Activated CD4-positive, alpha-beta T cell treated with anti-CD3 and anti-CD28 coated beads for 36 hours (primary cell): ENCODE results near the gene CCND1. TPM values are rescaled to one million over a fixed set of nuclear protein-coding genes. Genes with fewer than 3 reads are reported as not detected.

Experiments
- ATAC-seq: fragments of 200-7000 bp; cut with Tn5 transposase; one replicate; pipeline ENCODE4 v1.10.0; 2021; ENCODE audit warnings: mild to moderate bottlenecking, moderate library complexity
- CTCF ChIA-PET: fragments of 350-600 bp; sonication (Branson Sonifier 250); formaldehyde crosslinking; loops from one replicate; lab custom pipeline; 2021; ENCODE audit warnings: antibody characterized with exemption; lab: Charles Lee
- POLR2A ChIA-PET: fragments of 350-600 bp; sonication (Branson Sonifier 250); formaldehyde crosslinking; loops from one replicate; lab custom pipeline; 2021; ENCODE audit warnings: antibody characterized with exemption, inconsistent platforms; lab: Charles Lee
- DNase-seq: peaks from one replicate; pipeline ENCODE4 v3.0.0-alpha.2; 2020
- H3K27ac Mint-ChIP-seq: one replicate; pipeline ENCODE4 v1.8.0; 2021; ENCODE audit warnings: mixed read lengths
- H3K27me3 Mint-ChIP-seq: one replicate; pipeline ENCODE4 v1.8.0; 2021; ENCODE audit warnings: mixed read lengths
- H3K36me3 Mint-ChIP-seq: one replicate; pipeline ENCODE4 v1.8.0; 2021; ENCODE audit warnings: low read depth, mixed read lengths
- H3K4me1 Mint-ChIP-seq: one replicate; pipeline ENCODE4 v1.8.0; 2021; ENCODE audit warnings: mixed read lengths
- H3K4me3 Mint-ChIP-seq: one replicate; pipeline ENCODE4 v1.8.0; 2021; ENCODE audit warnings: mild to moderate bottlenecking, moderate library complexity, mixed read lengths
- H3K9me3 Mint-ChIP-seq: one replicate; pipeline ENCODE4 v1.8.0; 2021; ENCODE audit warnings: low read depth, mixed read lengths
- intact Hi-C, 2 experiments: fragments of 100-400 bp; cut with DNase I in 1 of 2; cut with micrococcal nuclease in 1 of 2; formaldehyde crosslinking; loops; one replicate each; pipeline versions ENCODE4 v1.14.2 to v1.15.1; 2022 to 2024; cut with DNase I, micrococcal nuclease
- total RNA-seq, 2 experiments: library from RNA; stranded (reverse); gene quantifications; one replicate each; pipeline ENCODE4 v1.2.3, GENCODE V29; 2021

CCND1 gene
- total RNA-seq, 2 experiments from 2014 or later: 0.50 to 0.77 TPM

DNA sequence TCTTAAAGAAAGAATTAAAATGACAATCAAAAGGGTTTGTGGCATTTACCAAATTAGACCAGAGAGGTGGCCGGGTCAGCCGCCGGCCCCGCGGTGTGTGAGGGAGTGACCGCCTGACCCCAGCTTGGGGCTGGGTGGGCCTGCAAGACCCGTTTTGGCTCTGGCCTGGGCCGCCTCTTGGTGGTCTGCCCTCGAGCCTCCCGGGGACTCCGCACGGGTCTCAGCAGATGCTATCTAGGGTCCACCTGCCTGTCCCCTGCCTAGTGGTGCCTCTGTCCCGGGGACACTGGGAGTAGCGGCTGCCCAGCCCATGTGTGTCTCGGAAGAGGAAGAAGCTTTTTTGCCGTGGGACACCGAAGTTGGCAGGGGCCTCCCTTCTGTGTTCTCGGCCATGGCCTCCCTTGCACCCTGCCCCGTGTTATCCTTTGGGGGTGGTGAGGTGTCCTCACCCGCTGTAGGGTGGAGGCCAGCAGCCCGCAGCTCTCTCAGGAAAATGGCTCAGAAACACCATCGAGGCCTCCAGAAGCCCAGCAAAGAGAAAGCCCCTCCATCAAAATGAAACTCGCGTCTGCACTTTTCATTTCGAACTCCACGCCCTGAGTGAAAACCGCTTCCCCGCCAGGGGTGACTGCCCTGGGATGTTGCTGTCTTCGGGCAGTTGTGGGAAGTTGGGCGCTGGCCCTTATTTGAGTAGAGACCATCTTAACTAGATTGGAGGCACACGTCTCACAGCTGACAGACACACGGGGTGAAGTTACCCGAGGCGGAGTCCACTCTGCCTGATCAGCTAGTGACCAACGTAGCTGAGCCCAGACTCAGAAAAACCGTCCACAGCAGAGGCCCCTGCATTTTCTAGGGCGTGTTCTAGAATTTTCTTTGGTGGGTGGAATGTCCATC lies 8.0 kb downstream of the CCND1 start:
- no peaks in the 10 kb centered on the region for H3K9me3 Mint-ChIP-seq
- H3K27me3 Mint-ChIP-seq: no peaks in the 10 kb centered on the region
- no peaks in the 10 kb centered on the region for H3K4me1 Mint-ChIP-seq
- intact Hi-C loops: no loop called here
- DNase-seq: no peak
- H3K27ac Mint-ChIP-seq: no peak overlapping the region
- ATAC-seq: no peak
- POLR2A ChIA-PET: no interaction called here
- CTCF ChIA-PET: interaction anchor here (1.1 kb wide), 1 partner anchor 21 kb away, joined by 5 read pairs; no protein-coding TSS in a partner anchor
- H3K4me3 Mint-ChIP-seq: no peak overlapping the region
- H3K36me3 Mint-ChIP-seq: no peaks in the 10 kb centered on the region

- DNase-seq (no peak), ATAC-seq (no peak)
- POLR2A ChIA-PET: no interaction called here
- H3K36me3 Mint-ChIP-seq: no peaks in the 10 kb centered on the region
- H3K4me1 Mint-ChIP-seq: no peaks in the 10 kb centered on the region
- no peaks in the 10 kb centered on the region for H3K9me3 Mint-ChIP-seq
- H3K27ac Mint-ChIP-seq: no peak overlapping the region
- H3K27me3 Mint-ChIP-seq: no peaks in the 10 kb centered on the region
- intact Hi-C loops: no loop called here
- CTCF ChIA-PET: interaction anchor here (0.6 to 1.1 kb wide), 2 partner anchors 21 to 544 kb away, joined by 3 to 5 read pairs; no protein-coding TSS in a partner anchor
- H3K4me3 Mint-ChIP-seq: no peak overlapping the region
Observed at GRCh38 chr11:69649576-69649900, 8.6 kb downstream of the CCND1 start.

GRCh38 chr11:69650081-69650831 lies 9.3 kb downstream of the CCND1 start:
- ATAC-seq: no peak
- Mint-ChIP-seq H3K36me3 (no peaks in the 10 kb centered on the region), H3K4me1 (no peaks in the 10 kb centered on the region), H3K9me3 (no peaks in the 10 kb centered on the region), H3K4me3 (no peak overlapping the region), H3K27ac (no peak overlapping the region), H3K27me3 (no peaks in the 10 kb centered on the region)
- POLR2A ChIA-PET: no interaction called here
- DNase-seq: no peak
- CTCF ChIA-PET: interaction anchor here (0.6 to 1.1 kb wide), 2 partner anchors 20 to 545 kb away, joined by 3 to 5 read pairs; no protein-coding TSS in a partner anchor
- intact Hi-C loops: no loop called here

DNA sequence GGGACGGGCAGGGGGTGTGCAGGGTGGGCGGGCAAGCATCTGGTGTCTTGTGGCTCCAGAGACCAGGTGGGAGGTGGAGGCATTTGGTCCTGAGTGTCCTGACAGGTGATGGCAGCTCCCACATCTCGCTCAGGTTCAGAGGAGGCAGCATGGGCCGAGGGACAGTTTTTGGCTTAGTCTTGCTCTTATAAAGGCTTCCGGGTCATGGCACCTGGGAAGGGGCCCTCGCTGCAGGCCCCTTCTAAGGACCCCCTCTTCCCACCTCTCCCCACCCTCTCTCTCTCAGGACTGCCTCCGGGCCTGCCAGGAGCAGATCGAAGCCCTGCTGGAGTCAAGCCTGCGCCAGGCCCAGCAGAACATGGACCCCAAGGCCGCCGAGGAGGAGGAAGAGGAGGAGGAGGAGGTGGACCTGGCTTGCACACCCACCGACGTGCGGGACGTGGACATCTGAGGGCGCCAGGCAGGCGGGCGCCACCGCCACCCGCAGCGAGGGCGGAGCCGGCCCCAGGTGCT lies 9.9 kb downstream of the CCND1 start:
- no peak overlapping the region for H3K4me3 Mint-ChIP-seq
- H3K27me3 Mint-ChIP-seq: no peaks in the 10 kb centered on the region
- ATAC-seq (no peak), DNase-seq (no peak)
- H3K36me3 Mint-ChIP-seq: no peaks in the 10 kb centered on the region
- H3K27ac Mint-ChIP-seq: no peak overlapping the region
- POLR2A ChIA-PET: no interaction called here
- CTCF ChIA-PET: no interaction called here
- H3K4me1 Mint-ChIP-seq: no peaks in the 10 kb centered on the region
- intact Hi-C loops: no loop called here
- H3K9me3 Mint-ChIP-seq: no peaks in the 10 kb centered on the region

- Mint-ChIP-seq H3K9me3 (no peaks in the 10 kb centered on the region), H3K27ac (no peak overlapping the region), H3K27me3 (no peaks in the 10 kb centered on the region), H3K36me3 (no peaks in the 10 kb centered on the region), H3K4me1 (no peaks in the 10 kb centered on the region), H3K4me3 (no peak overlapping the region)
- ATAC-seq (no peak), DNase-seq (no peak)
- ChIA-PET POLR2A (no interaction called here), CTCF (interaction anchor here (0.6 kb wide), 1 partner anchor 214 kb away, joined by 3 read pairs; no protein-coding TSS in a partner anchor)
- intact Hi-C loops: no loop called here
Observed at GRCh38 chr11:69651834-69652620, 11.1 kb downstream of the CCND1 start.

- ChIA-PET POLR2A (no interaction called here), CTCF (no interaction called here)
- Mint-ChIP-seq H3K4me3 (no peak overlapping the region), H3K27ac (no peak overlapping the region), H3K36me3 (no peaks in the 10 kb centered on the region), H3K9me3 (no peaks in the 10 kb centered on the region), H3K27me3 (no peaks in the 10 kb centered on the region), H3K4me1 (no peaks in the 10 kb centered on the region)
- ATAC-seq (no peak), DNase-seq (no peak)
- intact Hi-C loops: no loop called here
Observed at GRCh38 chr11:69652999-69653398, 12.0 kb downstream of the CCND1 start.

GRCh38 chr11:69653406-69653960 lies 12.5 kb downstream of the CCND1 start:
- Mint-ChIP-seq H3K36me3 (no peaks in the 10 kb centered on the region), H3K4me1 (no peaks in the 10 kb centered on the region), H3K9me3 (no peaks in the 10 kb centered on the region), H3K27ac (no peak overlapping the region), H3K27me3 (no peaks in the 10 kb centered on the region), H3K4me3 (no peak overlapping the region)
- no peak for DNase-seq
- intact Hi-C loops: no loop called here
- ChIA-PET POLR2A (no interaction called here), CTCF (no interaction called here)
- ATAC-seq: no peak

- CTCF ChIA-PET: no interaction called here
- Mint-ChIP-seq H3K4me1 (no peaks in the 10 kb centered on the region), H3K9me3 (no peaks in the 10 kb centered on the region), H3K27ac (no peak overlapping the region), H3K4me3 (no peak overlapping the region), H3K27me3 (no peaks in the 10 kb centered on the region), H3K36me3 (no peaks in the 10 kb centered on the region)
- ATAC-seq (no peak), DNase-seq (no peak)
- intact Hi-C loops: no loop called here
- POLR2A ChIA-PET: no interaction called here
Observed at GRCh38 chr11:69654001-69654659, 13.2 kb downstream of the CCND1 start.

DNA sequence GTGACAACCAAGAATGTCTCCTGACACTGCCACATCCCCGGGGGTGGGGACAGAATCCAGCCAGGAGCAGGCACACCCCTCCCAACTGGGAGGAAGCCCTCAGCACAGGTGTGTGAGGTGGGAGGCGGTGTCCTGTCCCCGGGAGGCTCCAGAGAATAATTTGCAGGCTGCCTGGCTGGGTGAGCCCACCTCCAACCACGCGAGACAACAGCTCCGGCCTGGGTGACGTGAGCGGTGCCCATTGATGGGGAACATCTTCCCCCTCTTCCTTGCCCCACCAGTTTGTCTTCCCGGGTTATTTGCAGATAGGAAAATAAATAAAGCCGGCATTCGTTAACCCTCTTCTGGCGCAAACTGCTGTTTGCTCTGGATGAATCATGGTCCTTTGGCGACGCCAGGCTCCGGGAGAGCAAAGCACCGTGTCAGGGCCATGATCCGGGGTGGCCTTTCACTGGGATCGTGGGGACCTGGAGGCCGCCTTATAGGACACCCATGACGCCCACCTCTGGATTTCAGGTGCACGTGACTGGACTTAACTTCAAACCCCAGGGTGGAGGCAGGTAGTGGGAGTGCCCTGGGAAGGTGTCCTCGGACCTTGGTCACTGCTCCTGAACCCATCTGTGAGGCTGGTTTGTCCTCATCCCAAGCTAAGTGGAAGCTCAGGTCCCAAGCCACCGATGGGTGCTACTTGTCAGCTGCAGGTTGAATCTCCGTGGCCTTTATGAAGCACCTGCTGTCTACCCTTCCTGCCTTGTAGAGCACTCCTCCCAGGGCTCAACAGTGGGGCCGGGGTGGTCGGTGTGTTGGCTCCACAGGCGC lies 13.9 kb downstream of the CCND1 start:
- Mint-ChIP-seq H3K27ac (no peak overlapping the region), H3K4me3 (no peak overlapping the region), H3K9me3 (no peaks in the 10 kb centered on the region), H3K36me3 (no peaks in the 10 kb centered on the region), H3K27me3 (no peaks in the 10 kb centered on the region), H3K4me1 (no peaks in the 10 kb centered on the region)
- POLR2A ChIA-PET: no interaction called here
- DNase-seq (no peak), ATAC-seq (no peak)
- CTCF ChIA-PET: no interaction called here
- intact Hi-C loops: no loop called here
